ENCODE results near the gene KCNG4. TPM values are rescaled to one million over a fixed set of nuclear protein-coding genes. Genes with fewer than 3 reads are reported as not detected.

KCNG4 gene
- total RNA-seq, 1 donor from 2014 or later: not detected

- intact Hi-C loops (cut with micrococcal nuclease): no loop called here
- ATAC-seq: peak; percentile 24
- no peak for DNase-seq
Observed at GRCh38 chr16:84178146-84178765, 61.6 kb downstream of the KCNG4 start.

GRCh38 chr16:84177741-84178073 is 62.1 kb downstream of the KCNG4 start:
- intact Hi-C loops (cut with micrococcal nuclease): no loop called here
- ATAC-seq (no peak), DNase-seq (no peak)

- ATAC-seq: peak; percentile 15
- intact Hi-C loops (cut with micrococcal nuclease): no loop called here
- DNase-seq: no peak
Observed at GRCh38 chr16:84176192-84177053, 63.4 kb downstream of the KCNG4 start.

- DNase-seq (no peak), ATAC-seq (peak; percentile 41)
- intact Hi-C loops (cut with micrococcal nuclease): no loop called here
Observed at GRCh38 chr16:84175350-84176081, 64.3 kb downstream of the KCNG4 start.

- intact Hi-C loops (cut with micrococcal nuclease): no loop called here
- ATAC-seq: no peak
- no peak for DNase-seq
Observed at GRCh38 chr16:84174396-84174795, 65.4 kb downstream of the KCNG4 start.

- intact Hi-C loops (cut with micrococcal nuclease): no loop called here
- DNase-seq: no peak
- no peak for ATAC-seq
Observed at GRCh38 chr16:84169765-84170310, 70.0 kb downstream of the KCNG4 start.

Other genes starting within 250 kb of the KCNG4 start
- gene SLC38A8, start 197.2 kb downstream of the KCNG4 start, total RNA-seq: 2.0 TPM
- gene MBTPS1, start 123.1 kb downstream of the KCNG4 start, total RNA-seq: 80.8 TPM
- 23.2 TPM for gene HSDL1, start 94.8 kb downstream of the KCNG4 start, total RNA-seq
- gene DNAAF1, start 94.7 kb downstream of the KCNG4 start, total RNA-seq: not detected
- 31.0 TPM for gene TAF1C, start 53.0 kb downstream of the KCNG4 start, total RNA-seq
- gene ADAD2, start 48.9 kb downstream of the KCNG4 start, total RNA-seq: not detected
- gene WFDC1, start 54.9 kb upstream of the KCNG4 start, total RNA-seq: 2.0 TPM
- gene ATP2C2, start 128.5 kb upstream of the KCNG4 start, total RNA-seq: not detected